ENCODE results near the gene GDF10. TPM values are rescaled to one million over a fixed set of nuclear protein-coding genes. Genes with fewer than 3 reads are reported as not detected.

GDF10 gene
- total RNA-seq, 1 experiment from 2014 or later = 0.24 TPM

DNA sequence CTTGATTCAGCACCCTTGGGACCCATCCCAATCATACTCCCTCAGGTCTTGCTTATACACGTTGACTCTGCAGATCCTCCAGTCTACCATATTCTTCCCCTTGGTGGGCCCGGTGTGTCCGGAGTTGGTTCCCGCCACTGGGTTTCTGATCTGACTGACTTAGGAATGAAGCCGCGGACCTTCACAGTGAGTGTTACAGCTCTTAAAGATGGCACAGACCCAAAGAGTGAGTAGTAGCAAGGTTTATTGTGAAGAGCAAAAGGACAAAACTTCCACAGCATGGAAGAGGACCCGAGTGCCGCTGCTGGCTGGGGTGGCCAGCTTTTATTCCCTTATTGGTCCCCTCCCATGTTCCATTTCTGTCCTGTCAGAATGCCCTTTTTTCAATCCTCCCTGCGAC lies 5.9 kb upstream of the GDF10 start:
- no peaks in the 10 kb centered on the region for H3K36me3 Mint-ChIP-seq
- peaks cover 9% of the 10 kb centered on the region for H3K27me3 Mint-ChIP-seq (ENCODE audit: low read depth)
- H3K27ac Mint-ChIP-seq = no peak overlapping the region
- ChIA-PET POLR2A (no interaction called here), CTCF (no interaction called here)
- H3K4me3 Mint-ChIP-seq = no peak overlapping the region
- H3K4me1 Mint-ChIP-seq = peaks cover 9% of the 10 kb centered on the region
- no peaks in the 10 kb centered on the region for H3K9me3 Mint-ChIP-seq
- TF ChIP-seq, protein P1, sequence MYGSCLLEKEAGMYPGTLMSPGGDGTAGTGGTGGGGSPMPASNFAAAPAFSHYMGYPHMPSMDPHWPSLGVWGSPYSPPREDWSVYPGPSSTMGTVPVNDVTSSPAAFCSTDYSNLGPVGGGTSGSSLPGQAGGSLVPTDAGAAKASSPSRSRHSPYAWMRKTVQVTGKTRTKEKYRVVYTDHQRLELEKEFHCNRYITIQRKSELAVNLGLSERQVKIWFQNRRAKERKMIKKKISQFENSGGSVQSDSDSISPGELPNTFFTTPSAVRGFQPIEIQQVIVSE (CRISPR knock-in tag; IDR thresholded peaks at IDR 0.05; ENCODE audit: borderline replicate concordance) = no peak
- TF ChIP-seq NR1H2 (CRISPR knock-in tag; IDR thresholded peaks at IDR 0.05) (no peak), CREB1 (CRISPR knock-in tag; IDR thresholded peaks at IDR 0.05) (no peak), ZNF138 (CRISPR knock-in tag; conservative IDR thresholded peaks at IDR 0.05) (no peak), NFE2L1 (CRISPR knock-in tag; IDR thresholded peaks at IDR 0.05) (no peak)
- TF ChIP-seq, protein P2, sequence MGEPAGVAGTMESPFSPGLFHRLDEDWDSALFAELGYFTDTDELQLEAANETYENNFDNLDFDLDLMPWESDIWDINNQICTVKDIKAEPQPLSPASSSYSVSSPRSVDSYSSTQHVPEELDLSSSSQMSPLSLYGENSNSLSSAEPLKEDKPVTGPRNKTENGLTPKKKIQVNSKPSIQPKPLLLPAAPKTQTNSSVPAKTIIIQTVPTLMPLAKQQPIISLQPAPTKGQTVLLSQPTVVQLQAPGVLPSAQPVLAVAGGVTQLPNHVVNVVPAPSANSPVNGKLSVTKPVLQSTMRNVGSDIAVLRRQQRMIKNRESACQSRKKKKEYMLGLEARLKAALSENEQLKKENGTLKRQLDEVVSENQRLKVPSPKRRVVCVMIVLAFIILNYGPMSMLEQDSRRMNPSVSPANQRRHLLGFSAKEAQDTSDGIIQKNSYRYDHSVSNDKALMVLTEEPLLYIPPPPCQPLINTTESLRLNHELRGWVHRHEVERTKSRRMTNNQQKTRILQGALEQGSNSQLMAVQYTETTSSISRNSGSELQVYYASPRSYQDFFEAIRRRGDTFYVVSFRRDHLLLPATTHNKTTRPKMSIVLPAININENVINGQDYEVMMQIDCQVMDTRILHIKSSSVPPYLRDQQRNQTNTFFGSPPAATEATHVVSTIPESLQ (CRISPR knock-in tag; IDR thresholded peaks at IDR 0.05) = no peak
- DNase-seq (ENCODE audit: low spot score) (no peak), ATAC-seq (no peak)

DNA sequence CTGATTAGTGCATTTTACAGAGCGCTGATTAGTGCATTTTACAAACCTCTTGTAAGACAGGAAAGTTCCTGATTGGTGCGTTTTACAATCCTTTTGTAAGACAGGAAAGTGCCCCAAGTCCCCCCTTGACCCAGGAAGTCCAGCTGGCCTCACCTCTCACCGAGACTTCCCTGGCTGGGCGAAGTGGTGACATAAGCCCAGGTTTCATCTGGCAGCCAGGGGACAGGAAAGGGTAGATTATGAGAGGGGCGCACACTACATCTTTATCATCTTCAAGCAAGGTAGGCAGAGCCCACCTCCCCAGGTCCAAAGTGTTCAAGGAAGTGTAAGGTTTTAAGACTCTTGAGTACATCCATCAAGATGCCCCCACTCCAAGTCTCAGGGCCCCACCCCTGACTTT lies 5.5 kb upstream of the GDF10 start:
- H3K4me3 Mint-ChIP-seq = no peak overlapping the region
- ATAC-seq (no peak), DNase-seq (ENCODE audit: low spot score) (no peak)
- H3K36me3 Mint-ChIP-seq = no peaks in the 10 kb centered on the region
- POLR2A ChIA-PET = no interaction called here
- H3K4me1 Mint-ChIP-seq = peaks cover 11% of the 10 kb centered on the region
- H3K27ac Mint-ChIP-seq = no peak overlapping the region
- H3K9me3 Mint-ChIP-seq = no peaks in the 10 kb centered on the region
- H3K27me3 Mint-ChIP-seq (ENCODE audit: low read depth) = peaks cover 13% of the 10 kb centered on the region
- CTCF ChIA-PET = no interaction called here
- TF ChIP-seq, protein P3, sequence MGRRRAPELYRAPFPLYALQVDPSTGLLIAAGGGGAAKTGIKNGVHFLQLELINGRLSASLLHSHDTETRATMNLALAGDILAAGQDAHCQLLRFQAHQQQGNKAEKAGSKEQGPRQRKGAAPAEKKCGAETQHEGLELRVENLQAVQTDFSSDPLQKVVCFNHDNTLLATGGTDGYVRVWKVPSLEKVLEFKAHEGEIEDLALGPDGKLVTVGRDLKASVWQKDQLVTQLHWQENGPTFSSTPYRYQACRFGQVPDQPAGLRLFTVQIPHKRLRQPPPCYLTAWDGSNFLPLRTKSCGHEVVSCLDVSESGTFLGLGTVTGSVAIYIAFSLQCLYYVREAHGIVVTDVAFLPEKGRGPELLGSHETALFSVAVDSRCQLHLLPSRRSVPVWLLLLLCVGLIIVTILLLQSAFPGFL (CRISPR knock-in tag; IDR thresholded peaks at IDR 0.05; ENCODE audit: borderline replicate concordance) = no peak
- TF ChIP-seq NR1H2 (CRISPR knock-in tag; IDR thresholded peaks at IDR 0.05) = no peak
- TF ChIP-seq, protein P4, sequence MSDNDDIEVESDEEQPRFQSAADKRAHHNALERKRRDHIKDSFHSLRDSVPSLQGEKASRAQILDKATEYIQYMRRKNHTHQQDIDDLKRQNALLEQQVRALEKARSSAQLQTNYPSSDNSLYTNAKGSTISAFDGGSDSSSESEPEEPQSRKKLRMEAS (CRISPR knock-in tag; IDR thresholded peaks at IDR 0.05) = no peak
- no peak for TF ChIP-seq SMAD4 (CRISPR knock-in tag; IDR thresholded peaks at IDR 0.05)
- TF ChIP-seq, protein P5, sequence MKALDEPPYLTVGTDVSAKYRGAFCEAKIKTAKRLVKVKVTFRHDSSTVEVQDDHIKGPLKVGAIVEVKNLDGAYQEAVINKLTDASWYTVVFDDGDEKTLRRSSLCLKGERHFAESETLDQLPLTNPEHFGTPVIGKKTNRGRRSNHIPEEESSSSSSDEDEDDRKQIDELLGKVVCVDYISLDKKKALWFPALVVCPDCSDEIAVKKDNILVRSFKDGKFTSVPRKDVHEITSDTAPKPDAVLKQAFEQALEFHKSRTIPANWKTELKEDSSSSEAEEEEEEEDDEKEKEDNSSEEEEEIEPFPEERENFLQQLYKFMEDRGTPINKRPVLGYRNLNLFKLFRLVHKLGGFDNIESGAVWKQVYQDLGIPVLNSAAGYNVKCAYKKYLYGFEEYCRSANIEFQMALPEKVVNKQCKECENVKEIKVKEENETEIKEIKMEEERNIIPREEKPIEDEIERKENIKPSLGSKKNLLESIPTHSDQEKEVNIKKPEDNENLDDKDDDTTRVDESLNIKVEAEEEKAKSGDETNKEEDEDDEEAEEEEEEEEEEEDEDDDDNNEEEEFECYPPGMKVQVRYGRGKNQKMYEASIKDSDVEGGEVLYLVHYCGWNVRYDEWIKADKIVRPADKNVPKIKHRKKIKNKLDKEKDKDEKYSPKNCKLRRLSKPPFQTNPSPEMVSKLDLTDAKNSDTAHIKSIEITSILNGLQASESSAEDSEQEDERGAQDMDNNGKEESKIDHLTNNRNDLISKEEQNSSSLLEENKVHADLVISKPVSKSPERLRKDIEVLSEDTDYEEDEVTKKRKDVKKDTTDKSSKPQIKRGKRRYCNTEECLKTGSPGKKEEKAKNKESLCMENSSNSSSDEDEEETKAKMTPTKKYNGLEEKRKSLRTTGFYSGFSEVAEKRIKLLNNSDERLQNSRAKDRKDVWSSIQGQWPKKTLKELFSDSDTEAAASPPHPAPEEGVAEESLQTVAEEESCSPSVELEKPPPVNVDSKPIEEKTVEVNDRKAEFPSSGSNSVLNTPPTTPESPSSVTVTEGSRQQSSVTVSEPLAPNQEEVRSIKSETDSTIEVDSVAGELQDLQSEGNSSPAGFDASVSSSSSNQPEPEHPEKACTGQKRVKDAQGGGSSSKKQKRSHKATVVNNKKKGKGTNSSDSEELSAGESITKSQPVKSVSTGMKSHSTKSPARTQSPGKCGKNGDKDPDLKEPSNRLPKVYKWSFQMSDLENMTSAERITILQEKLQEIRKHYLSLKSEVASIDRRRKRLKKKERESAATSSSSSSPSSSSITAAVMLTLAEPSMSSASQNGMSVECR (CRISPR knock-in tag; IDR thresholded peaks at IDR 0.05; ENCODE audit: borderline replicate concordance) = no peak
- TF ChIP-seq FOXJ3 (CRISPR knock-in tag; IDR thresholded peaks at IDR 0.05; ENCODE audit: borderline replicate concordance) = no peak
- TF ChIP-seq SMAD3 (CRISPR knock-in tag; IDR thresholded peaks at IDR 0.05; ENCODE audit: borderline replicate concordance) = no peak
- no peak for TF ChIP-seq CREM (CRISPR knock-in tag; IDR thresholded peaks at IDR 0.05)
- no peak for TF ChIP-seq MXD4 (CRISPR knock-in tag; IDR thresholded peaks at IDR 0.05; ENCODE audit: borderline replicate concordance)
- TF ChIP-seq, protein P6, sequence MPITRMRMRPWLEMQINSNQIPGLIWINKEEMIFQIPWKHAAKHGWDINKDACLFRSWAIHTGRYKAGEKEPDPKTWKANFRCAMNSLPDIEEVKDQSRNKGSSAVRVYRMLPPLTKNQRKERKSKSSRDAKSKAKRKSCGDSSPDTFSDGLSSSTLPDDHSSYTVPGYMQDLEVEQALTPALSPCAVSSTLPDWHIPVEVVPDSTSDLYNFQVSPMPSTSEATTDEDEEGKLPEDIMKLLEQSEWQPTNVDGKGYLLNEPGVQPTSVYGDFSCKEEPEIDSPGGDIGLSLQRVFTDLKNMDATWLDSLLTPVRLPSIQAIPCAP (CRISPR knock-in tag; IDR thresholded peaks at IDR 0.05) = no peak
- TF ChIP-seq, protein P7, sequence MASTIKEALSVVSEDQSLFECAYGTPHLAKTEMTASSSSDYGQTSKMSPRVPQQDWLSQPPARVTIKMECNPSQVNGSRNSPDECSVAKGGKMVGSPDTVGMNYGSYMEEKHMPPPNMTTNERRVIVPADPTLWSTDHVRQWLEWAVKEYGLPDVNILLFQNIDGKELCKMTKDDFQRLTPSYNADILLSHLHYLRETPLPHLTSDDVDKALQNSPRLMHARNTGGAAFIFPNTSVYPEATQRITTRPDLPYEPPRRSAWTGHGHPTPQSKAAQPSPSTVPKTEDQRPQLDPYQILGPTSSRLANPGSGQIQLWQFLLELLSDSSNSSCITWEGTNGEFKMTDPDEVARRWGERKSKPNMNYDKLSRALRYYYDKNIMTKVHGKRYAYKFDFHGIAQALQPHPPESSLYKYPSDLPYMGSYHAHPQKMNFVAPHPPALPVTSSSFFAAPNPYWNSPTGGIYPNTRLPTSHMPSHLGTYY (CRISPR knock-in tag; IDR thresholded peaks at IDR 0.05) = no peak
- TF ChIP-seq CBFB (CRISPR knock-in tag; IDR thresholded peaks at IDR 0.05; ENCODE audit: low read depth) = no peak
- TF ChIP-seq FOXK1 (CRISPR knock-in tag; IDR thresholded peaks at IDR 0.05) = no peak
- no peak for TF ChIP-seq TP53 (CRISPR knock-in tag; IDR thresholded peaks at IDR 0.05)

All from WTC11 (cell line).